HG02943 (cell line): Measurements from ENCODE around the gene ATP8B4.
"Not testable (repeated sequence)": the region's sequence is repeated elsewhere in the genome, so short reads cannot be mapped to it uniquely, and the experiment has no call there.

Experiments
- ATAC-seq: cut with Tn5 transposase; IDR thresholded peaks from one replicate; pipeline ENCODE4 v1.9.1; 2021; ENCODE audit warnings: mild to moderate bottlenecking, low read depth, moderate library complexity; ENCODE audit not compliant: unreplicated experiment

The ATP8B4 gene

GRCh38 chr15:50140098-50140497, 21.1 kb upstream of the ATP8B4 start:
- no peak for ATAC-seq

DNA sequence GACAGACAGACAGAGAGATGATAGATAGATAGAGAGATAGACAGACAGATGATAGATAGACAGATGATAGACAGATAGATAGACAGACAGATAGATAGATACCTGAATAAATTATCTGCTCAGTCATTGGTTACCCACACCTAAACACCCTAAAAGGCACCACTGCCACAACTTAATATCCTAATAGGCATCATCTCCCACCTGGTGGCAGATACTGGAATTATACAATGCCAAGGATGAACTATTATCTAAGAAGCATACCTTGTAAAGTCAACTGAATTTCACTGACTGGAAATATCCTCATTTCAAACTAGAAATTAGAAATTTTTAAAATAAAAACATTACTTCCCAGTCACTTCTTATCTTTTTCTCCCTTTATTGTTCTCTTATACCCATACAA, 19.4 kb upstream of the ATP8B4 start:
- no peak for ATAC-seq

- no peak for ATAC-seq
Observed at GRCh38 chr15:50137893-50138292, 18.9 kb upstream of the ATP8B4 start.

- ATAC-seq, result no peak
Observed at GRCh38 chr15:50137330-50137761, 18.3 kb upstream of the ATP8B4 start.

GRCh38 chr15:50135031-50135551, 16.1 kb upstream of the ATP8B4 start:
- ATAC-seq, result no peak

GRCh38 chr15:50134524-50135024, 15.5 kb upstream of the ATP8B4 start:
- ATAC-seq, result no peak

DNA sequence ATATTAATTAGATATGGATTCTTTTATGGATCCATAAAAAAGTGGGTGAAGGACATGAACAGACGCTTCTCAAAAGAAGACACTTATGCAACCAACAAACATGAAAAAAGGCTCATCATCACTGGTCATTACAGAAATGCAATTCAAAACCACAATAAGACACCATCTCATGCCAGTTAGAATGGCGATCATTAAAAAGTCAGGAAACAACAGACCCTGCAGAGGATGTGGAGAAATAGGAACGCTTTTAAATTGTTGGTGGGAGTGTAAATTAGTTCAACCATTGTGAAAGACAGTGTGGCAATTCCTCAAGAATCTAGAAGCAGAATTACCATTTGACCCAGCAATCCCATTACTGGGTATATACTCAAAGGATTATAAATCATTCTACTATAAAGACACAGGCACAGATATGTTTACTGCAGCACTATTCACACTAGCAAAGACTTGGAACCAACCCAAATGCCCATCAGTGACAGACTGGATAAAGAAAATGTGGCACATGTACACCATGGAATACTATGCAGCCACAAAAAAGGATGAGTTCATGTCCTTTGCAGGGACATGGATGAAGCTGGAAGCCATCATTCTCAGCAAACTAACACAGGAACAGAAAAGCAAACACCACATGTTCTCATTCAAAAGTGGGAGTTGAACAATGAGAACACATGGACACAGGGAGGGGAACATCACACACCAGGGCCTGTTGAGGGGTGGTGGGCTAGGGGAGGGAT, 13.4 kb upstream of the ATP8B4 start:
- not testable (repeated sequence) for ATAC-seq

DNA sequence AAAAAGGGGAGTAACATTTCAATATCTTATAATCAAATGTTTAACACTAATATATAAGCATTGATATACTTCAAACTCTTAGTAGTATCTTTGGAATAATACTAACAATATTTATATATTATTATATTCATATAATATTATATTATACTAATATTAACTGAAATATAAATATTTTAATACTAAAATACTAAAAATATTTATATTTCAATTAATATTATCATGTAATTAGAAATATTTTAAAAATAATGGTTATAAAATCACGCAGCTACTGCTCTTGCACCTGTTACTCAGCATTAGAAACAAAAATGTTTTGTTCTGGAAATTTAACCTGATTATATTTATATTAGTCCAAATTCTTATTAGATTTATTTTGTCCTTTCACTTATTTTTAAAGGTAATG, 12.6 kb upstream of the ATP8B4 start:
- ATAC-seq, result no peak

DNA sequence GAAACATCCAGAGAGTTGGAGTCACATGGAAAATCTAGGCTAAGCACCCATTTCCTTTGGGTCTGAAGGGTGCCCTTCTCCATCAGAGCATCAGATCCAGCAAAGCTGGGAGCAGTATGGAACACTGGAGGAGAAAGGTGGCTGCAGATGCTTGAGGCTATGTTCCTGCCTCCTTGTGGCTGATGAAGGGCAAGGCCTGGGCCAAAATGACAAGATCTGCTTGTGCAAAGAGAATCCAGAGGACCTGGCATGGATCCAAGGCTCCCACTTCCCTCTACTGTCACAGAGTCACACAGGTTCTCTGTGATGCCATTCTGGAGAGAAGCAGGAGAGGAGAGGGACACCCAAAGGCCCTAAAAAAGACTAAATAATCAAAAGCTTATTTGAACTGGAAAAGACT, 9.2 kb upstream of the ATP8B4 start:
- no peak for ATAC-seq

DNA sequence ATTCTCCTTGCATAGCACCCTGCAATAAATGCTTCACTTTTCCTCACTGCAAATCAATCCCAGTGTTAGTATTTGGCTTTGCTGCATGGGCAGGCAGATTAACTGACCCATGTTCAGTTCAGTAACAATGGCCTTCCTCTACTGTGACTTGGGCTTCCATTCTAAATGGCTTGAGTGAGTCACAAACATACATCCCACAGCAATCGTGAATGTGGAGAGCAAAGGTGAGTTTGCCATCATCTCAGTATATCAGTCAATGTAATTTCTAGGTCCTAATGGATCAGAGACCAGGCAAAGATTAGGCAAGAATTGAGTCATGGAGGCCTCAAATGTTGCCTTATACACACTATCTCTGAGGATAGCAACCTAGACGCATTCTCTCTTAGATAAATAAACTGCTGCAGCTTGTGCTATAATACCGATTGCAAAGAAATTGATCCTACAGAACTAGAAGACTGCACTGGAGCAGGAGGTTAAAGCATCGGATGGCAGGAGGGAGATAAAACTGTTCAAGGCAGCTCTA, 8.3 kb upstream of the ATP8B4 start:
- ATAC-seq, result no peak

DNA sequence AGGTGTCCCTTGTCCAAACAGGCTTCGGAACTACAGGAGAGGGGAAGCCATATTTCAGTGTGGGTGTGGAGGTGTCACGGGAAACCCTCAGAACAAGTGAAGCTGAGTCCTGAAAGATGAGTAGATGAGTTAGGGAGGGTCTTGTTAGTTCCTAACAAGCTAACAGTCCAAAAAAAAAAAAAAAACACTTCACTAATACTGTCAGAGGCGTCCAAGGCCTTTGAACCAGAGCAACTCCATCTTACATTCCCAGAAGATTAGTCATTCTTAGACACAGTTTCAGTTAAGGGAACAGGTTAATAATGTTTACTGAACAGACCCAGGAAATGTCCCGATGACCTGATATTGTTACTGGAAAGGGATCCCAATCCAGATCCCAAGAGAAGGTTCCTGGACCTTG, 7.0 kb upstream of the ATP8B4 start:
- ATAC-seq, result no peak

GRCh38 chr15:50124631-50125030, 5.6 kb upstream of the ATP8B4 start:
- no peak for ATAC-seq

DNA sequence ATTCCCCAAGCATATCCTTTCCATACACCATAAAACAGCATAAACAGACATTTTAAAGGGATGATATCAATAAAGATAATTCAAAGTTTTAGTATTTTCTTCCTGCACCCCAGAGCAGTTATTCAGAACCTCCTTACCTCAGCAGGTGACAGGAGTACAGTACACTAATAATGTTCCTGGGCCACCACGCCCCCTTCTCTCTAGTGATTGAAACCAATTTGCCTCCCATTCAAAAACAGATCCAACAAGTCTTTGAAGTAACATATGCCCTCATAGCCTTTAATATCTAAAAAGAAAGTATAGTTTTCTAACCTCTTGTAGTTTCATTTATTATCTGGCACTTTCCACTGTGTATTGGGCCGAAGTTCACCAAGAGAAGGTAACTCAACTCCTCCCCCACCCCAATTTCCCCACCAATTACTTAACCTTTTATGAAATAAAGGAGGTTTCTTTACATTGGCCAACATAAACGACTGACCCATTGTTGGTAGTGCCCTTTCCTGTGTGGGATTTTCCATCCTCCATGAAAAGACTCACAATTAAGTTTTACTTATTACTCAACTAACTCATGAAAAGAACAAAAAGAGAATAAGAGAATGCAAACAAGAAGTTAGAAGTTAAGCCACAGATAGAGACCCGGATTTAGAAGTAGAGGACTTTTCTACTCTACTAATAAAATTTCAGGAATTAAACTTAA, 5.0 kb upstream of the ATP8B4 start:
- ATAC-seq, result no peak

DNA sequence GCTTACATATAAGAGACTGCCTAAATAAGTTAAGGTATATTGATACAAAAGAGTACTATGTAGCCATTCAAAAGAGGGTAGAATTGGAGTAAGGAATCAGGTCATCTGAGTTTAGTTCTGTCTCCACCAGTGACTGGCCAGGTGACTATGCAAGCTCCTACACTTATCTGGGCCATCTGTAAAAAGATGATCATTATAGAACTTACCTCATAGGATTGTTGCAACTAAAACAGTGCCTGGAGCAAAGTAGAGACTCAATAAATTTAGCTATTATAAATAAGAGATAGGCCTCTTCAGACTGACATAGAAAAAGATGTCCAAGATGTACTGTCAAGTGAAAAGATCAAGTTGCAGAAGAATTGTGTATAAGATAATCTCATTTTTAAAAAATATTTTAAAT, 1.7 kb upstream of the ATP8B4 start:
- no peak for ATAC-seq

GRCh38 chr15:50117431-50118027, 1.5 kb downstream of the ATP8B4 start:
- ATAC-seq, result no peak

DNA sequence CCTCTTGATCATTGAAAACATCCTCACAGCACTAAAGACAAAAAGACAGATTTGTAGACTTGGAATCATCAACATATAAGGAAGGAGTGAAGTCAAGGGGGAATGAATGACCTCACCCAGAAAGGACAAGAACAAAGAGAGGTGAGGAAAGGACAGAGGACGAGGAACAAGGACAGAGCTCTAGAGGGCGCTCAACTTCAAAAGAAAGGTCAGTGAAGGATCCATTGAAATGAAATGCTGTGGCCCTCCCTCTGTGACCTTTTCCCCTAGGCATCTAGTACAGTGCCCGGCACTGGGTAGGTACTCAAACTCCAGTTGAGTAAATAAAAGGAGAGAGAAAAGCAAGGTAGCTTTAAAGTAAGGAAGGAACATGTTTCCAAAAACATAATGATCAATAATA, 2.6 kb downstream of the ATP8B4 start:
- ATAC-seq, result no peak

GRCh38 chr15:50113992-50114780, 4.8 kb downstream of the ATP8B4 start:
- no peak for ATAC-seq

- no peak for ATAC-seq
Observed at GRCh38 chr15:50113187-50113505, 5.9 kb downstream of the ATP8B4 start.

DNA sequence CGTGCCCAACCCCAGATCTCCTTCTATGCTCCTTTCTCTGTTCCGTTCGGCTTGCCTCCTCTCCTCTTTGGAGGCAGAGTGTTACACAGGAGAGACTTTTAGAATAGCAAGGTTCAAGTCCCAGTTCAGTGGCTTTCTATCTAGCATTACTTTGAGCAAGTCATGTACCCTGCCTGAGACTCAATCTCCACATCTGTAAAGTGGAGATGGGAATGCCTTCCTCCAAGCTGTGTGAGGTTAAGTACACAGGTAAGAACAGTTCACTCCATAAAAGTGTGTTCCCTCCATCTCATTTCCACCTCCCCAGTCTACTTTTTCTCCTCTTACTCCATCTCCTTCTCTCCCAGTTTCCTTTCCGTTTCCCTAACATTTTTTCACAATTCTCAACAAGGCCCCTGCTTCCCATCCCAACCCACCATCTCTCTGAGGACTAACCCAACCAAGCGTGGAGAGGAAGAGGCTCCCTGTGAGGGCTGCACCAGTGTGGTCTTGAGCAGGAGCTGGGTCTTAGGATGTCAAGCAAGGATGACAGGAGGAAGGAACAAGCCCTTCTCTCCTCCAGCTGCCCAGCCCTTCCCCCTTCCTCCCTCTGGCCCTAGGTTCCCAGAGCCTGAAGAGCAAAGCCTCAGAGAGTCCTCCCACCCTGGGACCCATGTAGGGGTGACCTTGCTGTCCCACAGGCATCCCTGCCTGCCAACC, 6.4 kb downstream of the ATP8B4 start:
- ATAC-seq, result no peak

DNA sequence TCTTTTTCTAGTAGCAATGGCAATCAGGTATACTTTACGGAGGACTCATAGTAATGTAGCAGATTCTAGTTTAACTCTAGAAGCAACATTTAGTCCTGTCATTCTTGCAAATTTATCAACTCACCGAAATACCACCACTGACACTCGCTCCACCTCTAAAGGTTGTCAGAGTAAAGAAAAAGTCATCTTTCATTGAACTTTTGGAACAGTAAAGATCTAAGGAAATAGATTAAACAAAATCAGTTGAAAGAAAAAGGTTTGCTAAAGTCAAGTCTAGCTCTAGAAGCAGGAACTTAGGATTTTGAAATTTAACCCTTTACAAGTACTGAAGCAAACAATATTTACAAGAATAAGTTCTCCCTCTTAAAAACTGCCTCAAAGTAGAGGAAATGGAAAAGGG, 8.7 kb downstream of the ATP8B4 start:
- ATAC-seq, result no peak
